Measurements from ENCODE around the gene SLC26A9. TPM values are rescaled to one million over a fixed set of nuclear protein-coding genes. Genes with fewer than 3 reads are reported as not detected.

The SLC26A9 gene
- total RNA-seq, 1 experiment from 2014 or later = not detected

GRCh38 chr1:205989786-205990185 is 46.5 kb upstream of the SLC26A9 start:
- ChIA-PET POLR2A (no interaction called here), CTCF (no interaction called here)
- TF ChIP-seq CTCF (IDR thresholded peaks at IDR 0.05) (no peak), SIN3A (IDR thresholded peaks at IDR 0.05; ENCODE audit: borderline replicate concordance, insufficient read depth, low read depth, low read length) (no peak), POLR2AphosphoS5 (IDR thresholded peaks at IDR 0.05; ENCODE audit: low read depth, low read length) (no peak), REST (IDR thresholded peaks at IDR 0.05; ENCODE audit: insufficient read depth in 1 of 2, low read depth in 2 of 2, low read length in 1 of 2) (no peak), TCF7L2 (IDR thresholded peaks at IDR 0.05; ENCODE audit: low read depth, low read length) (no peak)
- no TSS peak for BruUV-seq (replicated peaks)
- Histone ChIP-seq H3K4me3 (ENCODE audit: low read depth in 2 of 2, low read length in 2 of 2) (no peak overlapping the region), H3K36me3 (ENCODE audit: control insufficient read depth, insufficient read depth, low read length) (no peaks in the 10 kb centered on the region), H3K9me3 (ENCODE audit: control insufficient read depth, insufficient read depth, low read depth, low read length) (no peaks in the 10 kb centered on the region), H3K27me3 (ENCODE audit: control insufficient read depth, insufficient read depth, low read length) (peaks cover 2% of the 10 kb centered on the region), H3K27ac (ENCODE audit: low read length) (no peak overlapping the region), H3K4me1 (ENCODE audit: control insufficient read depth, insufficient read depth, low read length) (no peaks in the 10 kb centered on the region)
- DNase-seq (ENCODE audit: low read depth, low spot score) (no peak), ATAC-seq (no peak)
- intact Hi-C loops (cut with micrococcal nuclease; ENCODE audit: unreplicated experiment) = loop anchor here (5.0 kb wide), 1 partner anchor 98 kb away; no protein-coding TSS in a partner anchor
- in situ Hi-C loops (cut with HindIII; ENCODE audit: low pct_unique_long_range_greater_than_20kb, low sequenced_read_pairs) = no loop called here

GRCh38 chr1:205988585-205988995 is 45.3 kb upstream of the SLC26A9 start:
- no peaks in the 10 kb centered on the region for H3K9me3 ChIP-seq (ENCODE audit: control insufficient read depth, insufficient read depth, low read depth, low read length)
- in situ Hi-C loops (cut with HindIII; ENCODE audit: low pct_unique_long_range_greater_than_20kb, low sequenced_read_pairs) = no loop called here
- CTCF ChIA-PET = no interaction called here
- POLR2A ChIA-PET = no interaction called here
- no peak overlapping the region for H3K4me3 ChIP-seq (ENCODE audit: low read depth in 2 of 2, low read length in 2 of 2)
- 0 out of 2 replicates have a peak, but pooled peaks have one; percentile 39 for ATAC-seq
- H3K27ac ChIP-seq (ENCODE audit: low read length) = no peak overlapping the region
- H3K36me3 ChIP-seq (ENCODE audit: control insufficient read depth, insufficient read depth, low read length) = no peaks in the 10 kb centered on the region
- DNase-seq (ENCODE audit: low read depth, low spot score) = no peak
- TF ChIP-seq REST (IDR thresholded peaks at IDR 0.05; ENCODE audit: insufficient read depth in 1 of 2, low read depth in 2 of 2, low read length in 1 of 2) (no peak), CTCF (IDR thresholded peaks at IDR 0.05) (no peak), TCF7L2 (IDR thresholded peaks at IDR 0.05; ENCODE audit: low read depth, low read length) (no peak), POLR2AphosphoS5 (IDR thresholded peaks at IDR 0.05; ENCODE audit: low read depth, low read length) (no peak)
- H3K27me3 ChIP-seq (ENCODE audit: control insufficient read depth, insufficient read depth, low read length) = peaks cover 2% of the 10 kb centered on the region
- intact Hi-C loops (cut with micrococcal nuclease; ENCODE audit: unreplicated experiment) = loop anchor here (5.0 kb wide), 1 partner anchor 99 kb away; no protein-coding TSS in a partner anchor
- no TSS peak for BruUV-seq (replicated peaks)
- H3K4me1 ChIP-seq (ENCODE audit: control insufficient read depth, insufficient read depth, low read length) = no peaks in the 10 kb centered on the region
